HG02943 (cell line): Measurements from ENCODE around the gene LRRC8C.
"Not testable (repeated sequence)": the region's sequence is repeated elsewhere in the genome, so short reads cannot be mapped to it uniquely, and the experiment has no call there.

Experiments used
- ATAC-seq: cut with Tn5 transposase; IDR thresholded peaks from one replicate; pipeline ENCODE4 v1.9.1; 2021; ENCODE audit warnings: mild to moderate bottlenecking, low read depth, moderate library complexity; ENCODE audit not compliant: unreplicated experiment

The LRRC8C gene

GRCh38 chr1:89607586-89608318 lies 25.2 kb upstream of the LRRC8C start:
- no peak for ATAC-seq

- ATAC-seq, result no peak
Measured at GRCh38 chr1:89608319-89608983, 24.5 kb upstream of the LRRC8C start.

DNA sequence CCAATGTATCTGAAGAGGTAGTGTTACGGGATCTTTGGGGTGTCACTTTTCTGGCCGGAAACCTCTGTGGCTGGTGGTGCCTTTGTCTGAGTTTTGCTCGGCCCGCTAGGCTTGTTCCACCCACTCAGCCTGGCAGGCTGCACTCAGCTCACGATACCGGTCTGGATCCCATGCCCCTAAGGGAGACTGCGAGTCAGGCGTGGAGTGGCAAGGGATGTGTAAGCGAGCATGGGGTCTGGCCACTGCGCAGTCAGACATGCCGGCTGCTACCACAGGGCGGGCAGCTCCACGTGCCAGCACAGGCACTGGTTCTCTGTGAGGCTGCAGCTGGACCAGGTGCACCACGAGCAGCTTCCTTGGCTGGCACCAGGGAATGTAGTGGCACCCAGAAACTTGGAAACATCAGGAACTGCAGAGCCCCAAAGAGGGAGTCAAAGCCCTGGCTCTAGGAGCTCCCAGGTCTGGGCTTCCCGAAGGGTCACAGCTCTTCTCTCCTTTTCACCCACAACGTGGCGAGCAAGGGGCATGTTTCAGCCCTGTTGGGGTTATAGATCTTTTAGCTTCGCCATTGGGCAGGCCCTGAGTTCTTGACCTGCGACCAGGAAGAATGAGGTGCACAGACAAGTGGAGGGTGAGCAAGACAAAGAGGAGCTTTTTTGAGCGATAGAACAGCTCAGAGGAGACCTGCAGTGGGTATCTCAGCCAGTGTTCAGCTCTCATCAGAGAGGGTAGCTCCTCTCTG lies 23.8 kb upstream of the LRRC8C start:
- no peak for ATAC-seq

GRCh38 chr1:89609781-89610456 lies 23.0 kb upstream of the LRRC8C start:
- ATAC-seq, result no peak

DNA sequence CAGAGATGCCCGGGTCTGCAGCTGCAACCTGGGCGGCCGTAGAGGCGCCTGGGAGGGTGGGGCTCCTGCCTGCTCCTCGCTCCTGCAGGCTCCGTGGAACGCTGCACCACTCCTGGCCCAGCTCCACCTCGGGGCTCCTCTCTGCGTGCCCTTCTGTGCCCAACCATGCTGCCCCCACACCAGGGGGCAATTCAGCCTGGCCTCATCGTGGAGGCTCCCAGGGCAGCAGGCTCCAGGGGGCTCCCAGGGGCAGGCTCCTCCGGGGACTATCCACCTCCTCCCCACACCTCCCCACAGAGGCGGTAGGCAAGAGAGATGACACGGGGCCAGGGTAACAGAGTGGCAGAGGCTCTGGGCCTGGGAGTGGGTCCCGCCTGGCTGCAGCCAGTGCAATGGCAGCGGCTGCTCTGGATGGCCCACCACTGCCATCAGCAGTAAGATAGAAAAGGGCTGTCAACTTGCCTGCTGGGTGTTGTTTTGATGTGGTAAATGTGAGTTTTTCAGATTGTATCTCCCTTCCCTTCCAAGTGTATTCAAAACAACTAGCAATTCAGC lies 22.4 kb upstream of the LRRC8C start:
- ATAC-seq, result no peak

DNA sequence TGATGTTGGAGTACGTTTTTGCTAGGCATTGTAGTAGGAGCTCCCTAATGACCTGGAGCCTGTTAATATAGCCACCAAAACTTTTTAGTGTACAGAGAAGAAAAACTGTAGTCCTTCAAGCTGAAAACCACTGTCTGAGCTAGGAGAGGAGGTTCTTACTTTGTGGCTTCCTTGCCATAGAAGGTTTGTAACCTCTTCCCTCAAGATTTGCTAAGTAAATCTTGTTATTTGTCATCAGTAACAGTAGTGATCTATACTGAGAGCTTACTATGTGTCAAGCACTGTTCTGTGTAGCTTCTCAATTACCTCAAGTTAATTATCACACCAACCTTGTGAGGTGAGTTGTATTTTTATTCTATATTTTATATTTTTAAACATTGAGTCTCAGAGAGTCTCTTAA lies 21.2 kb upstream of the LRRC8C start:
- peak; percentile 94 for ATAC-seq

DNA sequence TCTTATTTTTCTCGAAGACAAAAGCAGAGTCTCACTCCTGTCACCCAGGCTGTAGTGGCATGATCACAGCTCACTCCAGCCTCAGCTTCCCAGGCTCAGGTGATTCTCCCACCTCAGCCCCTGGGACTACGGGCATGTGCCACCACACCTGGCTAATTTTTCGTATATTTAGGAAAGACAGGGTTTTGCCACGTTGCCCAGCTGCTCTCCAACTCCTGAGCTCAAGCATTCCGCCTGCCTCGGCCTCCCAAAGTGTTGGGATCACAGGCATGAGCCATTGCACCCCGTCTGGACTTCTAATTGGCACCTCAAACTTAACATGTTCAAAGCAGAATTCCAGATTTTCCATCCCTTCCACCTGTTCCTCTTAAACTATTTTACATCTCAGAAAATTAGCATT lies 19.0 kb upstream of the LRRC8C start:
- ATAC-seq, result no peak

DNA sequence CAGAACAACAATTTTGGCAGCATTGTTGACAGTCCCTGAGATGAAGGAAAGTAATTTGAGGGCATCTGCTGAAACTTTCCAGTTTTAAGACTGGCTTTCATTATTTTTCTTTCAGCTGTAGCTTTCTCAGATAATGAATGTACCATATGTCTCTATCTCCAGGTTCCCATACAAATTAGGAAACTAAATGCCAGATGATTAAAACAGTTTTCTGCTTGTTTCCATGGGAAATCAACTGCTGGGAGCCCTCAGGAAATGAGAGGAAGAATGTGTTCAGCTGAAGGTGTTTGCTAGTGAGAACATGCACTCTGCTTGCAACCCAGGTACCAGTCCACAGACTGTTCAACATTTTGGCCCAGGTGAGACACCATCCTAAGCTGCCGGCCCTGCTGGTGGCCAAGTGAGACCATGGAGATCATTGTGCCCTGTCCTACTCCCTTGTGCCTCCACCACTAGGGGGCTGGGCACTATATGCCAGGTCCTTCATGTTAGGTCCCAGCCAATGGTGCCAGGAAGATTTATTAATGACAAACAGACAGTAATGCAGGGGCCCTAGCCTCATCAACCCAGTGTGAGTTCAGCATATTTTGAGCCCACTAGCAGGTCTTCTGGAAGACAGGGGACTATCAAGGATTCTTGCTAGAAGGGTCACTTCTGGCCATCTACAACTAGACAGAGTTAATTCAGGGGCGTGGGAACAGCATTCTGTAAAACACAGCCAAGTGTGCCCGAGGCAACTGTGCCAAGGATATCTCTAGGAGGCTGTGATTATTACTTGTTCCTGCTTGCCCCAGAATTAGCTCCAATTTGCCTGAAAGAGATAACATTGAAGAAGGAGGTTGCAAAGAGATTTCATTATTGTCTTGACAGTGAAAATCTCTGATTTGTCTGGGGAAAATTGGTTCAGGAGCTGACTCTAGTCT lies 17.0 kb upstream of the LRRC8C start:
- no peak for ATAC-seq

DNA sequence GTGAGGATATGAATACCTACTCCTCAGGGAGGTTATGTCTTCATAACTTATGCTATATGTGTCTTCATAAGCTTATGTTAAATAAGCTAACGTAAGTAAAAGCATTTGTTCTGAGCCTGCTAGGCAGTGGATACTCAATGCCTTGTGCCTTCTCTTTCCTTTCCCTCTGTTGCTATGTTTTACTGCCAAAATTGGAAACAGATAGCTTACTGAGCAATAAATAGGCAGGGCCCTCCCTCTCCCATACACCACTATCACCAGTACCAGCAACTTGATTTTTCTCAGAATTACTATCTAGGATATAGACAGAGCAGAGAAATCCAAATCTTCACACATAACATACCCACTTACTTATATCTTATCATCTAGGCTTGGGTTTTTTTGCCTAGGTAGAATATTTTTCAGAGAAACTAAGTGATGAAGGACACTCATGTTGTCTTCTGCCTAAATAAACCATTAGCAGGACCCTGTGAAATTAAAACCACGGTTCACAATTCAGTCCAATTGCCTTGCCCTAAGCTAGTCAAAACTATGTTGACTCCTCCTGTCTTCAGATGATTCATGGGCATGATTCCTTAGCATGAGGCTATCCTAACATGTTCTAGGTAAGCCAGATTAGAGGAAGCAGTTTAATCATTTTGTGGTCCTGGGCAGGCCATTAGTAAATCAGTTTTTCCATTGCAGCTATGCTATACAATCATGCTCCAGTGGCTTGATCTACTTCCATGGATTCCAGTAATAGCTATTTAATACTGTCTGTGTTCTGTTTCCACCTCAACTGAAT lies 15.9 kb upstream of the LRRC8C start:
- no peak for ATAC-seq

GRCh38 chr1:89620664-89621063 lies 12.3 kb upstream of the LRRC8C start:
- no peak for ATAC-seq

GRCh38 chr1:89622895-89623294 lies 10.0 kb upstream of the LRRC8C start:
- ATAC-seq, result no peak

DNA sequence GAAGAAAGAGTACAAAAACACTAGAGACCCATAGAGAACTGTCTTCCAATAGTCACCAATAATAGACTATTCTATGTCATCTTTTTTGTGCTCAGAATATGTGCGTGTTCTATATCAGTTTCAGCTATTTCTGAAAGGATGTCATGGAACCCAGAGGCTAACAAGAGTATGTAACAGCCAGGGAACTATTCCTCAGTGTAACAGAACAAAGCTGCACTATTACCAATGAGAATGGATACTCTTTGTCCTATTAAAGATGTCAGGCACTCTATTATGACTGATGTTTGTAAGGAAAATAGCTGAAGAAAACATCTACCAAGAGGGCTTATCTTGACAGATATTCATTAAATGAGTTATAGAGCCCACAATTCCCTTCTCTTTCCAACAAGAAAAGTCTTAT lies 8.6 kb upstream of the LRRC8C start:
- ATAC-seq, result no peak

DNA sequence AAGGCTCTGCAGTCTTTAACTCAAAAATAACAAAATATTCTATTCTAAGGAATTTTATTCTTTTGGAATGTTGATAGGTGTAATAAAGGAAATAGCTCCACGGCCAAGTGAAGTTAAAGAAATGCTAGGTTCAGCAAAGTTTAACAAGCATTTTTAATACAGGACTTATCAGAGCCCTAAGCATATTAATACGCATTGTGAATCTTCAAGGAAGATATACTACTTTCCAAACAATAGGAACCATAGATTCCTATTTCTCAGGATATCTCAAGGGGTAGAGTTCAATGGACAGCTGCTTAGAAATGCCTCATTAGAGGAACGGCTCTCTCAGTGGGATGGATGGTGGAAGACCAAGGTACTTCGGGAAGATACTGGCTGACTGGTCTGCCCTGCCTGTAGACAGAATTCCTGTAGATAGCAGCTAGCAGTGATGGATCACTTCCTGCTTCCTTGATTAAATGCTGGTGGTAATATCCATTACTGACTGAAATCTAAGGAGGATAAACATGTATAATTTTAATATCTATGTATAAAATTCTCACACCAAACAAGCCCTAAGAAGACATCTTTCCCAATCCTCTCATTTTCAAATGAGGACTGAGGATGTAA lies 8.1 kb upstream of the LRRC8C start:
- no peak for ATAC-seq

GRCh38 chr1:89627596-89627962 lies 5.3 kb upstream of the LRRC8C start:
- no peak for ATAC-seq

- ATAC-seq, result no peak
Measured at GRCh38 chr1:89629146-89629545, 3.8 kb upstream of the LRRC8C start.

DNA sequence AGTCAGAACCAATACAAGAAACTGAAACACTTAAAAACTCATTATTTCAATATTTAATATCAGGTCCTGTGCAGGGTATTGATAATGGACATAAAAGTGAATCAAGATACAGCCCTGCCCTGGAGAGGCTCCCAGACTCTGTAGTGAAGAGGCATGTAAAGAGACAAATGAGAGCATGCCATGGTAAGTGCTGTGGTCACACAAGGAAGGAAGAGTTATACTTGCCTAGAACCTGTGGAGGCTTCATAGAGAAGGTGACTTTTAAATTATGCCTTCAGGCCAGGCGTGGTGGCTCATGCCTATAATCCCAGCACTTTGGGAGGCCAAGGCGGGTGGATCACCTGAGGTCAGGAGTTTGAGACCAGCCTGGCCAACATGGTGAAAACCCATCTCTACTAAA lies 3.3 kb upstream of the LRRC8C start:
- ATAC-seq, result not testable (repeated sequence)

GRCh38 chr1:89630048-89630447 lies 2.9 kb upstream of the LRRC8C start:
- no peak for ATAC-seq

DNA sequence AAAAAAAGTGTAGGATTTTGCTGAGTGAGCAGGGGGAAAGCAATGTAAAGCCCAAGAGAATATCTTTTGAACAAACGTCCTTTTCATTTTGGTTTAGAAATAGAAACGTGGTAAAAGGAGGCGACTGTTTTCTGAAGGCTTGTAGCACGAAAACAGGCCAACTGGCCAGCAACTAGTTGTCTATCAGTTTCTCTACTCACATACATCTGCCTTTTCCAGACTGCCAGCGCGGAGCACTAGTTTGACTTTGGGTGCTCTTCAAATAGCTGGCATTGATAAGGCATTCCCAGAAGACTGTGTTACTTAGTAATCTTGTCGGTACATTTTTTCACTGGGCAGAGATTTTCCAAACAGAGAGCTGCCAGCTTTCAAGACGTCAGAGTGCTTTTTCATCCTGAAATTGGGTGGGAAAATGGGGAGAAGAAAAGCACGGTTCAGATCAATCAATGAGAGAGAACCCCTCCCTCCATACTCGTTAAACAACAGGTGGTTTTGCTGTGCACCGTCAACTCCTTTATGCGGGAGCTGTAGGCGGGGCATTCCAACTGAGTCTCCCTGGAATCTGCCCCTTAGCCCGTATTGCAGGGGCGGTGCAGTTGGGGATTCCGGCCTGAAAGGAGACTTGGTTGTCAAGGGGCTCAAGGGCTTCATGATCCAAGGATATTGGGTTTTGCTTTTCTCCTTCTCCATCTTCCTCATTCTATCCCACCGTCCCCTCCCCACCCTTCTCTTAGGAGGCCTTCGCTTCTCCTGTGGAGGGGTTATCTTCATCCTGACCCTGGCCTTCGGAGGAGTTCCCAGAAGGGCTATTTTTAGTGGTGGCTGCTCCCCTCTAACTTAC lies 884 bp upstream of the LRRC8C start:
- no peak for ATAC-seq
